Nephron progenitor cell (in vitro differentiated cells): Measurements from ENCODE around the gene ZDHHC21.
"Not testable (repeated sequence)": the region's sequence is repeated elsewhere in the genome, so short reads cannot be mapped to it uniquely, and the experiment has no call there.

Experiments used
- DNase-seq: peaks from one replicate; pipeline ENCODE4 v3.0.0; 2021
- H3K27ac Mint-ChIP-seq: 2 replicates; pipeline ENCODE4 v1.8.0; 2021; ENCODE audit warnings: mild to moderate bottlenecking, moderate library complexity, mixed read lengths
- H3K27me3 Mint-ChIP-seq: 2 replicates; pipeline ENCODE4 v1.8.0; 2021; ENCODE audit warnings: mild to moderate bottlenecking, low read depth, mixed read lengths; ENCODE audit not compliant: poor library complexity
- H3K36me3 Mint-ChIP-seq: 2 replicates; pipeline ENCODE4 v1.8.0; 2021; ENCODE audit warnings: low read depth, mixed read lengths
- H3K4me1 Mint-ChIP-seq: 2 replicates; pipeline ENCODE4 v1.8.0; 2021; ENCODE audit warnings: mixed read lengths
- H3K4me3 Mint-ChIP-seq: 2 replicates; pipeline ENCODE4 v1.8.0; 2021; ENCODE audit warnings: mild to moderate bottlenecking, moderate library complexity, mixed read lengths
- H3K9me3 Mint-ChIP-seq: 2 replicates; pipeline ENCODE4 v1.8.0; 2021; ENCODE audit warnings: mild to moderate bottlenecking, moderate library complexity, mixed read lengths
- TF ChIP-seq, protein P1 (sequence below): fragments of 200-600 bp; sonication (generic); IDR thresholded peaks from 2 replicates; pipeline ENCODE4 v1.5.0; 2021; ENCODE audit warnings: antibody characterized with exemption

ZDHHC21 gene

DNA sequence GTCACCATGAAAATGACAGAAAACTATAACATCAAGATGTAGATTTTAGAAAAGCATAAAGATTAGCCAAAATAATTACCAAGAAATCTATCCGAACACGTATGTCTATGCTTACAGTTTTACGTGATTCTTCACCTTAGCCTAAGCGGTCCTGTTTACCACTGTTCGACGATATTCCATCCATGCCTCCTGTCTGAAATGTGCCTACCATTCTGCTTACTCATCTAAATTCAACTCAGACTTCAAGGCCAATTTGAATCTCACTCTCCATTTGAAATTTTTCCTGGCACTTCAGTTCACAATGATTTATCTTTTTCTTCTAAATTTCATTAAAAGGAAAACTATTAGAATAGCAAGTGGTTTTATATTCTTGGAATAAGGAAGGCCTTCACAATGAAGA is 15.4 kb downstream of the ZDHHC21 start:
- no peak overlapping the region for H3K27ac Mint-ChIP-seq
- no peaks in the 10 kb centered on the region for H3K9me3 Mint-ChIP-seq
- no peak overlapping the region for H3K4me3 Mint-ChIP-seq
- TF ChIP-seq, protein P1, sequence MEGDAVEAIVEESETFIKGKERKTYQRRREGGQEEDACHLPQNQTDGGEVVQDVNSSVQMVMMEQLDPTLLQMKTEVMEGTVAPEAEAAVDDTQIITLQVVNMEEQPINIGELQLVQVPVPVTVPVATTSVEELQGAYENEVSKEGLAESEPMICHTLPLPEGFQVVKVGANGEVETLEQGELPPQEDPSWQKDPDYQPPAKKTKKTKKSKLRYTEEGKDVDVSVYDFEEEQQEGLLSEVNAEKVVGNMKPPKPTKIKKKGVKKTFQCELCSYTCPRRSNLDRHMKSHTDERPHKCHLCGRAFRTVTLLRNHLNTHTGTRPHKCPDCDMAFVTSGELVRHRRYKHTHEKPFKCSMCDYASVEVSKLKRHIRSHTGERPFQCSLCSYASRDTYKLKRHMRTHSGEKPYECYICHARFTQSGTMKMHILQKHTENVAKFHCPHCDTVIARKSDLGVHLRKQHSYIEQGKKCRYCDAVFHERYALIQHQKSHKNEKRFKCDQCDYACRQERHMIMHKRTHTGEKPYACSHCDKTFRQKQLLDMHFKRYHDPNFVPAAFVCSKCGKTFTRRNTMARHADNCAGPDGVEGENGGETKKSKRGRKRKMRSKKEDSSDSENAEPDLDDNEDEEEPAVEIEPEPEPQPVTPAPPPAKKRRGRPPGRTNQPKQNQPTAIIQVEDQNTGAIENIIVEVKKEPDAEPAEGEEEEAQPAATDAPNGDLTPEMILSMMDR = no peak
- H3K27me3 Mint-ChIP-seq = no peaks in the 10 kb centered on the region
- no peak for DNase-seq
- H3K36me3 Mint-ChIP-seq = peaks cover 26% of the 10 kb centered on the region
- H3K4me1 Mint-ChIP-seq = no peaks in the 10 kb centered on the region

DNA sequence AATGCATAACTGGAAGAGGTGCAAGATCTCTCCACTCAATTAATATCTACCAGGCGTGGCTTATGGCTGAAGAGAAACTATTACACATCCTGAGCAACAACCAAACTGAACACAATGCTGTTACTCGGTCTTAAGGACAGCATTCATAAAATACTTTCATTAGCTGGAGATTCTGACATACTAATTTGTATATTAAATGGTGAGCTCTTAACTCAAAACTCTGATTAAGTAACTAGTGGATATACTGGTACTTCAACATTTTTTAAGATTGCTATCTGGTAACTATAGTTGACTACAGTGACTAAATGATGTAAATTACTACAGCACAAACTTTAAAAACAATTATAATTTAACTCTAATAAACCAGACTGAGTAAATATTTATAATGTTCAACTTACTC is 15.8 kb downstream of the ZDHHC21 start:
- DNase-seq = no peak
- H3K27ac Mint-ChIP-seq = no peak overlapping the region
- H3K36me3 Mint-ChIP-seq = peaks cover 24% of the 10 kb centered on the region
- H3K9me3 Mint-ChIP-seq = no peaks in the 10 kb centered on the region
- TF ChIP-seq, protein P1 = no peak
- no peaks in the 10 kb centered on the region for H3K4me1 Mint-ChIP-seq
- H3K27me3 Mint-ChIP-seq = peaks cover 1% of the 10 kb centered on the region
- no peak overlapping the region for H3K4me3 Mint-ChIP-seq

DNA sequence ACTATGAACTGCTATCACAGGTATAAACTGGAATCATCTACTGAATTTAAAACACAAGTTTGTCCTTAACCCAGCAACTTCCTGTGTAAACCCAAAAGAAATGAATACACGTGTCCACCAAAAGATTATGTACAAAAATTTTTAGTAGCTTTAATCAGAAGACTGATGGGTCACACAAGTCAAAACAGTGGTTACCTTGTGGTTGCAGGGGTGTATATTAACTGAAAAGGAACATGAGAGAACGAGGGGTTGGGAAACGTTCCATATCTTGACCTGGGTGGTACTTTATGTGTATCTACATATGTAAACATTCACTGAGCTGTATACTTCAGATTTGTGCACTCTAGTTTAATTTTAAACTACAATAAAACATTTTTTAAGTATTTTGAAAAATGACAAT is 18.6 kb downstream of the ZDHHC21 start:
- Mint-ChIP-seq H3K36me3 (peaks cover 27% of the 10 kb centered on the region), H3K27me3 (peaks cover 2% of the 10 kb centered on the region), H3K4me3 (no peak overlapping the region), H3K9me3 (no peaks in the 10 kb centered on the region), H3K4me1 (no peaks in the 10 kb centered on the region), H3K27ac (no peak overlapping the region)
- DNase-seq = no peak
- TF ChIP-seq, protein P1 = no peak

DNA sequence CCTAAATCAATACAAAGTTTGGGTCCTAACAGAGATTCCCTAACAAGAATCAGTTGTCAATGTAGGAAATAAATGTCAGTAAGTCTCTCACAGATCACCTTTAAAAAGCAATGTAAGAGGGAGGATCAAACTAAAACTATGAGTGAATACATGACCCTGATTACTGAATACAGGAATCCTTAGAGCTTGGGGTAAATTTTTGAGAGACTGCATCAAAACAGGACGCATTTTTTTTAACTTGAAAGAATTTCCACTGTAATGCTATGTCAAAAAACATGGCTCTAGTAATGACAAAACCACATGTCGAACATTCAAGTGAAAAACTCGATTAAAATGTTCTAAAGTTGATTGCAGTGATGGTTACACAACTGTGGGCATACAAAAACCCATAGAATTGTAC is 21.9 kb downstream of the ZDHHC21 start:
- DNase-seq = no peak
- TF ChIP-seq, protein P1 = no peak
- Mint-ChIP-seq H3K4me1 (no peaks in the 10 kb centered on the region), H3K36me3 (peaks cover 23% of the 10 kb centered on the region), H3K9me3 (no peaks in the 10 kb centered on the region), H3K4me3 (no peak overlapping the region), H3K27ac (no peak overlapping the region), H3K27me3 (peaks cover 2% of the 10 kb centered on the region)

DNA sequence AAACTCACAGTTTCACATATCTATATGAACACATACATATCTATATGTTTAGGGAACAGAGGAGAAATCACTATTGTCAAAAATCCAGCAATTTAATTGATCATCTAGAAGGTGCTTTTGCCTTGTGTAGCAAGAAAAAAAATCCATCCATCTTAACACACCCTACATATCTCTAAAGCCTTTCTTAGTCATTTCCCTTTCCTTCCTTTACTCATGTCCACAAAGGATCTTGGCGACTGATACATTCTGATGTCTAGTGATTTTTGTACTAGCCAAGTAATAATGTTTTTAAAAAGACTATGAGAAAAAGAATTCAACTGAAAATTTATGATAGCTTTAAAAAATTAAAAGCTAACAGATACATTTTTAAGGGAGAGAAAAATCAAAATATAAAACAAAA is 22.5 kb downstream of the ZDHHC21 start:
- TF ChIP-seq, protein P1 = no peak
- no peak for DNase-seq

DNA sequence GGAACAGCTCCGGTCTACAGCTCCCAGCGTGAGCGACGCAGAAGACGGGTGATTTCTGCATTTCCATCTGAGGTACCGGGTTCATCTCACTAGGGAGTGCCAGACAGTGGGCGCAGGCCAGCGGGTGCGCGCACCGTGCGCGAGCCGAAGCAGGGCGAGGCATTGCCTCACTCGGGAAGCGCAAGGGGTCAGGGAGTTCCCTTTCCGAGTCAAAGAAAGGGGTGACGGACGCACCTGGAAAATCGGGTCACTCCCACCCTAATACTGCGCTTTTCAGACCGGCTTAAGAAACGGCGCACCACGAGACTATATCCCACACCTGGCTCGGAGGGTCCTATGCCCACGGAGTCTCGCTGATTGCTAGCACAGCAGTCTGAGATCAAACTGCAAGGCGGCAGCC is 29.2 kb downstream of the ZDHHC21 start:
- not testable (repeated sequence) for H3K27me3 Mint-ChIP-seq, DNase-seq, H3K4me3 Mint-ChIP-seq, H3K4me1 Mint-ChIP-seq, H3K27ac Mint-ChIP-seq, H3K9me3 Mint-ChIP-seq
- peaks cover 22% of the 10 kb centered on the region for H3K36me3 Mint-ChIP-seq

More for the DNA sequence above, 22.5 kb downstream of the ZDHHC21 start:
- H3K27ac Mint-ChIP-seq = no peak overlapping the region
- H3K36me3 Mint-ChIP-seq = peaks cover 23% of the 10 kb centered on the region
- H3K4me1 Mint-ChIP-seq = no peaks in the 10 kb centered on the region
- no peak overlapping the region for H3K4me3 Mint-ChIP-seq
- H3K9me3 Mint-ChIP-seq = no peaks in the 10 kb centered on the region
- peaks cover 2% of the 10 kb centered on the region for H3K27me3 Mint-ChIP-seq
